GM21786 (cell line): ENCODE data around the gene RALGAPA2.

ENCODE experiments used
- ATAC-seq: cut with Tn5 transposase; IDR thresholded peaks from one replicate; pipeline ENCODE4 v1.9.1; 2021; ENCODE audit not compliant: unreplicated experiment

Gene RALGAPA2

DNA sequence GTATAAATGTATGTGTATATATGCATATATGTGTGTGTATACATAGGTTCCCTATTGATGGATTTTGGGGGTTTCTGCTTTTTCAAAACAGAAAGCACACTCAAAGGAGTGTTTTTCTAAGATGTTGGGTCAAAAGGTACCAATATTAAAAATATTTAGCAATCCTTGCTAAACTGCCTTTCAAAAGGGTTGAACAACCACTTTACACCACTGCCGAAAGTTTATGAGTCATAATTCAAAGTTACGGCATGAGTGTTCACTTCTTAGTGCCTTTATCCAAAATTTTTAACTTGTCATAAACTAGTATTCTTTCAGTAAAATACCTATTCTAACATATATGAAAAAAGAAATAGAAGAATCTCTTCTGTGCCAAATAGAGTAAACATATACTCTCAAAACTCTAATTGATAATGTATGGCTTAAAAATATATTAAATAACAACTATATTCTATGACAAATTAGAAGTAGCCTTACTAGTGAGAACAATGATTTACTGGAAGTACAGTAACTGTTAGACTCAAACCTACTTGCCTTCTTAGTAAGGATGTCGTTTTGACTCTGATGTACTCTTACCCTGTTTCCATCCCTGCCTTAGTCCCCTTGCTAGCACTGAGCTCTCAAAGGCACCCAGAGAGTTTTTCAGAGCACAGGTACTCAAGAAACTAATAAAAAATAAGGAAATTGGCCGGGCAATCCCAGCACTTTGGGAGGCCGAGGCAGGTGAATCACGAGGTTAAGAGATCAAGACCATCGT, 208.5 kb downstream of the RALGAPA2 start:
- no peak for ATAC-seq

DNA sequence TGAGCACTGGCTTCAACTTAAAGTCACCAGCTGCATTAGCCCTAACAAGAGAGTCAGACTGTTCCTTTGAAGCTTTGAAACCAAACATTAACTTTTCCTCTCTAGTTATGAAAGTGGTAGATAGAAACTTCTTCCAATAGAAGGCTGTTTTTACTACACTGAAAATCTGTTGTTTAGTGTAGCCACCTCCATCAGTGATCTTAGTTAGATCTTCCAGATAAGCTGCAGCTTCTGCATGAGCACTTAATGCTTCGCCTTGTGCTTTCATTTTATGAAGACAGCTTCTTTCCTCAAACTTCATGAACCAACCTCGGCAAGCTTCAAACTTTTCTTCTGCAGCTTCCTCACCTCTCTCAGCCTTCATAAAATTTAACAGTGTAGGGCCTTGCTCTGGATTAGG, 211.3 kb downstream of the RALGAPA2 start:
- no peak for ATAC-seq

- ATAC-seq = no peak
Observed at GRCh38 chr20:20500312-20500711, 212.1 kb downstream of the RALGAPA2 start.

GRCh38 chr20:20499439-20499838, 213.0 kb downstream of the RALGAPA2 start:
- no peak for ATAC-seq

- no peak for ATAC-seq
Observed at GRCh38 chr20:20498076-20498861, 214.2 kb downstream of the RALGAPA2 start.

DNA sequence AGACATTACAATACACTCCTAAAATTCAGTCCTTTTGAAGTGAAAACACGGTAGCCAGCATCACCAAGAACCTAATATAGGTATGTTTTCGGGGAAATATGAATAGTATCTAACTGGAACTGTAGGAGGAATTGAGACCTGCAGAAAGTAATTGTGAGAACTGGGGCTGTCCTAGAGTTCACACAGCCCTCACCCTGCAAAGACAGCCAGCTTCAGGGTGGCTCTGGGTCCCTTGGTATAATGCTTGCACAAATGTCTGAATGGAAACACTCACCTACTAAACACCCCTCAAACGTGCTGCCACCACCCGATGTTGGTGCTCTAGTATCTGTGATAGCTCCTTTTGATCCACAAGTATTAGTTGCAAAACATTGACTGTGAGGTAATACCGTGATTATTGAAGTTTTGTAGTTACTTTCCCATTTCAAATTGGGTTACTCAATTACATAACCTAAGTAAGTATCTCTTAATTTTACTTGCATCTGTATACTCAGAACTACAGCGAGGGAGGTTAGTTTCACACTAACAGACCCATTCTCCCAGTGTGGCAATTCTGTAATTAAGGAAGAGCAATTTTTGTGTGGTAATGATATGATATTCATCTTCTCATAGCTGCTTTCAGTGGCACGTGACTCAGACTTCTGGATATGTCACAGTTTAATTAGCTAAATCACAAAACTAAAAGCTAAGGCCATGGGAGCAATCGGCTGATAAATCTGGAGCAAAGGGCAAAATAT, 215.0 kb downstream of the RALGAPA2 start:
- peak; percentile 86 for ATAC-seq

DNA sequence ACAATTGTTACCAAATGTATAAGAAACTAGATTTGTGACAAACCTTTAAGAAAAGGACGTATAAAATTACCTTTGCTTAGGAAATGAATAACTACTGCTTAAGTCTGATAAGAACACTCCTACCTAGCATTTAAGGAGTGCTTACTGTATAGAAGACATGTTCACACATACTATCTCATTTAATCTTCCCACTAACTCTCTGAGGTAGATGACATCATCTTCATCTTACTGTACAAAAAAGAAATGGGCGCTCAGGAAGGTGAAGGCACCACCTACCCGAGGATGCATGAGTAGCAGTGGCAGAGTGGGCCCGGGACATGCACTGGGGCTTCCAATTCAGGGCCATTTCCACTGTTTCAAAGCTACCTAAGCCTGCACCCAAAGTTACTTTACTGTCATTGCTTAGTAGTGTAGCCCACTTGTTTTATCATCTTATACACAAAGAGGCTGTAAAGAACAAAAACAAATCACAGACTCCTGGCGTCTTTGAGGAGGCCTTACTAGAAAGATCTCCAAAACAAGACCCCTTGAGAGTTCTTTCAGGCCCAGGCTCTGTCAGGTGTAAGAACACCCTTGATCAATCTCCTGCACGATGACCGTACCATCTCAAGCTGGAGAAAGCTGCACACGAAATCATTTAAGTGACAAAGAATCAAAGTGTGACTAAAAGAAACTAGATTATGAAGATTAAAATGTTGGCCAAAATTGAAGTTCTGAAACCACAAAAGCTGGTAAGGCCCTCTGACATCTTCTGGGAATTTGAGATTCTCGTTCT, 216.5 kb downstream of the RALGAPA2 start:
- no peak for ATAC-seq

GRCh38 chr20:20493701-20494100, 218.7 kb downstream of the RALGAPA2 start:
- no peak for ATAC-seq

DNA sequence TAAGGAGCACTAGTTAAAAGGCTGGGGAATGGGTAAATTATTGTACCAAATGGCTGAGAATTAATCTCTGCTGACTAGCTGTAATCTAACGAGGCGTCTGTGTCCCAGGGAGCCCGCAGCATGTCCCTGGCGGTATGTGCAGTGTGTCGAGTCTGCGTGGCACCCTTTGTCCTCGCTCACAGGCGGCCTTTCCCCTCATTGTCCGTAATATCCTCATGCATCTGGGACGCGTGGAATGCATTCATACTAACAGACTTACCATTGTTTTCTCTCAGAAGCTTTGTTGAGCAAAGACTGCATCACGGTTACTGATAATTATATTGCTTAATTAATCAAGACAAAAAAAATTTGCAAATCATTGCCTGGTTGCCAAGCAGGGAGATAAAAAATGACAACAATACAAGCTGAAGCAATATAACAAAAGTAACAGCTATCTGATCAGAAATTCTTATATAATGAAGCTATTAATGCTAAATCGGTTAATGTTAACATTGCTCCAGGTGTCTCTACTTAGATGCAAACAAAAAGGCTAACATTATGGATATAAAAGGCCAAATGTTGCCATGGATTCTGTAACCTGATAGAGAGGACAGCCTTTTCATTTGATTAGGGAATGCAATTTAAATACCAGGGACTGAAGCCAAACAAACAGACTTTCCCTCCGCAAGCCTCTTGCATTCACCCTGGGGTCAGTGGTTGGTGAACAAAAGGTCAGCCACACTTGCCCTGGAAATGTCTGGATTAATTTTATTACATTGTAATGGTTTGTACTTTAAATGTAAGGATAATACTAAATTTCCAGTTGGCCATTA, 219.7 kb downstream of the RALGAPA2 start:
- no peak for ATAC-seq

DNA sequence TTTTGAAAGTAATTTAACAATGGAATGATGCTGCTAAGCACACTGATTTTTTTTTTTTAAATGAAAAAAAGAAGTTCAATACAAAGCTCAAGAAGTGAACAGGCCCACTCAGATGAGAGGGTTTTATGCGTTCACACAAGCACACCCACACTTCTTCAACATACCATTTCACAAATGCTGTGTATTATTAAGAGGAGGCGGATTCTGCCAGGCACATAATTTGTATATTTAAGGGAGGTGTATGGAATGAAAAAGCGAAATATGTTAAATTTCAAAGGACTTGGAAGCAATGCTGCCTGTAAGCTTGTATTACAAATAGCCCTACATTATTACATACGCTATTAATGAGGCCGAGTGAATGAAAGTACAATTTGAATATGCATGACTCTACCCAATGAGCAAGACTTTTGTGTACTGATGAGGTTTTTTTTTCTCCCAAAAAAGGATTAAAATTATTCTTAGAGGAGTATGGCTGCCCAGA, 220.6 kb downstream of the RALGAPA2 start:
- no peak for ATAC-seq

- ATAC-seq = no peak
Observed at GRCh38 chr20:20491110-20491783, 221.2 kb downstream of the RALGAPA2 start.

DNA sequence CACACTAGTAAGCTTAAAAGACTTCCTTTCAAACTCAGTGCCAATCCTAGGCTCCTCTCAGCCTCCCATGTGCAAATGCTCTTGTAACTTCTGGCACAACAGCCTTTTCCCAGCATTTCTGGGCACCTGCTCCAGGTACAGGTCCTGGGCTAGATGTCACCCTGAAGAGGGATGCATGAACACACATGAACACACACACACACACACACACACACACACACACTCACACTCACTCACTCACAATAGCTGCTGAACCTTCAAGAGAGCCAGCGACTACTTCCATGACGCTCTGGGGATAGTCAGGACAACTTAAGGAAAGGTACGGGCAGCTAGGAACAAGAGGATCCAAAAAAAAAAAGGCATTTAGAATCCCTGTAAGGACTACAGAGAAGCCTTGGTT, 221.8 kb downstream of the RALGAPA2 start:
- no peak for ATAC-seq

DNA sequence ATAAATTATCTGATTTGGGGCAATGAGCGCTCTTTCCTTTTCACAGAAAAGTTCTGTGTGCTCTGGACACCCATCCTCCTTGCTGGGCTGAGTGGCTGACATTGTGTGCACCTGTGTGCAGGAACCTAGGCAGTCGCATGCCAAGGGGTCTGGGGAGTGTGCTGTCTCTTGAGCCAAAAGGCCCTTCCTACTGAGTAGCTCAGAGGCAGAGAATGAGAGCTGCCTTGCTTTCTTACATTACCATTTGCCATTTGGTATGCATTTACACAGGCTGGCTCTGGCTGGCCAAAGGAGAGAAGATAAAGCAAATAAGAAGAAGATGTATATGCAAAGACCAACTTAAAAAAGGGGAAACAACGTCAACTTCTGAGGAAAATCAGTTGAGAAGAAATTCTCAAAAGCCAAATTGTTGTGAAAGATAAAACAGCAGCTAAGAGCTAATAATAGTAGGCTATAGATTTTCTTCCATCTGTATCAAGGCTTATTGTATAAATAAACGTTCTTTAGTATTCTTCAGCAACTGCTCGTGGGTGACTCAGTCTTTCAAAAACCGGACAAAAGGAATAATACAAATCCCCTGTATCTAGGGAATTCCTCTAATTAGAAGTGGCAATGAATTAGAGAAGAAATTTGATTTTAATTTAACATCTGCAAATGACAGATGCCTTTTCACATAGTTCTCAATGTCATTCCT, 222.6 kb downstream of the RALGAPA2 start:
- peak; percentile 30 for ATAC-seq

DNA sequence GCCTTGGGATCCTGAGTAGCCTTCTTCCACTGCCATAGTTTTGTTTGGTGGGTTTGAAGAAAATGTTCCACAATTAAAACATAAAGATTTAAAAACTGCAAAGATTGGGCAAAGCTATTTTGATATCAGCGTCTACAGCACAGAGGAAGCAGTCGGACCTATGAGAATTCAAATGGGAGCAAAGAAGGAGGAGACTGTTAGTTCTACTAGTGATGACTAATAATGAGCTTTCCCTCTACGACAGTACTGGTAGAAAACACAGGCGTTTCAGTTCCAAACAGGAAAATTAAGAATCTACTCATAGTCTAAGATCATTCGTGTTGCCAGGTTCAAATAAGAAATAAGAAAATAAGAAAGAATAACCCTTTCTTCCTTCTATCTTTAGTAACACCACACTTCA, 223.4 kb downstream of the RALGAPA2 start:
- ATAC-seq = peak; percentile 84

GRCh38 chr20:20488388-20488787, 224.1 kb downstream of the RALGAPA2 start:
- no peak for ATAC-seq

GRCh38 chr20:20487811-20488210, 224.6 kb downstream of the RALGAPA2 start:
- no peak for ATAC-seq

DNA sequence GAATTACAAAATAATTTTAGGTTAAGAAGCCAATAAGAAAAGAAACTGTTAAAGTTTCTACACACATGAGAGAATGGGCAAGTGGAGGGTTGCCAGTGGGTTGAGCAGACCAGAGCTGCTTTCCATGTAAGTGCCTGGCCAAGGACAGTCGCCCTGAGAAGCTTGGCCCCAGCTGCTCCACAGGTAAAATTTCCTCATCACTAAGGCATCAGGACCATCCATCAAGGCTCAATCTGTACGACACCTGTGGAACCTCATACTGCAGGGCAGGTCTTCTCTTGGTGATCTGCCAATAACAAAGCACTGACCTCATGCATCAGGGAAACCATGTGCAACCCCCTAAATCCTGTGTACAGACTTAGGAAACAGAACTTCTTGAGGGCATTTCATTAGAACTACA, 229.1 kb downstream of the RALGAPA2 start:
- ATAC-seq = no peak

DNA sequence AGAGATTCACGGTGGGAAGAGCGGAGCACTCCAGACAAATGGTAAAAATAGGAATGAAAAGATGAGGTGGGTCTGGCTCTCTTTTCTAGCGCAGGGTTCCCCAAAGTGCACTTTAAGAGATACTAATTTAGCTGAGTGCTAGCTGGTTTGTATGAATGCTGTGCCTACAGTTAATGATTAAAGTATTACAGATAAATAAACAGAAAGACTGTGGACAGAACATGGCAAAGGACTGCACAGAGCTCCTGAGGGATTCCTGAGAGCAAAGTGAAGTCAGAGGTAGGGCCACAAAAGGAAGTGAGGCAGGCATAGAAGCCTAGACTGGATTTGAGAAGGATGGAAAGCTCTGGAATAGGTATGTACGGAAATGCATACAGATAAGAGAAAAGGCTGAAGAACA, 230.0 kb downstream of the RALGAPA2 start:
- ATAC-seq = no peak

- ATAC-seq = no peak
Observed at GRCh38 chr20:20480689-20481088, 231.8 kb downstream of the RALGAPA2 start.
